Right lobe of liver (tissue), 4 donors: ENCODE data around the gene MGRN1.

Experiments
- POLR2A ChIP-seq: fragments of 450-650 bp; IDR thresholded peaks from one replicate; pipeline ENCODE4 v1.6.1; 2017; ENCODE audit warnings: antibody characterized with exemption, mild to moderate bottlenecking
- TF ChIP-seq, protein P1 (sequence below), 4 donors: fragments of 200-600 bp in 3 of 4; fragments of 450-650 bp in 1 of 4; IDR thresholded peaks; one replicate each; pipeline versions ENCODE4 v1.5.1 to v1.8.0; 2016 to 2022; ENCODE audit warnings: antibody characterized with exemption in 4 of 4, mild to moderate bottlenecking in 2 of 4
- donor health status: DM: no; HTN: no; CAD: no.
- donor health status: DM: no; HTN: no; CAD: no.
- donor health status: DM: no; HTN: yes; CAD: no.

GRCh38 chr16:4639899-4640509, 15.4 kb downstream of the MGRN1 start:
- TF ChIP-seq, protein P1, sequence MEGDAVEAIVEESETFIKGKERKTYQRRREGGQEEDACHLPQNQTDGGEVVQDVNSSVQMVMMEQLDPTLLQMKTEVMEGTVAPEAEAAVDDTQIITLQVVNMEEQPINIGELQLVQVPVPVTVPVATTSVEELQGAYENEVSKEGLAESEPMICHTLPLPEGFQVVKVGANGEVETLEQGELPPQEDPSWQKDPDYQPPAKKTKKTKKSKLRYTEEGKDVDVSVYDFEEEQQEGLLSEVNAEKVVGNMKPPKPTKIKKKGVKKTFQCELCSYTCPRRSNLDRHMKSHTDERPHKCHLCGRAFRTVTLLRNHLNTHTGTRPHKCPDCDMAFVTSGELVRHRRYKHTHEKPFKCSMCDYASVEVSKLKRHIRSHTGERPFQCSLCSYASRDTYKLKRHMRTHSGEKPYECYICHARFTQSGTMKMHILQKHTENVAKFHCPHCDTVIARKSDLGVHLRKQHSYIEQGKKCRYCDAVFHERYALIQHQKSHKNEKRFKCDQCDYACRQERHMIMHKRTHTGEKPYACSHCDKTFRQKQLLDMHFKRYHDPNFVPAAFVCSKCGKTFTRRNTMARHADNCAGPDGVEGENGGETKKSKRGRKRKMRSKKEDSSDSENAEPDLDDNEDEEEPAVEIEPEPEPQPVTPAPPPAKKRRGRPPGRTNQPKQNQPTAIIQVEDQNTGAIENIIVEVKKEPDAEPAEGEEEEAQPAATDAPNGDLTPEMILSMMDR (IDR thresholded peaks at IDR 0.05): no peak
- TF ChIP-seq POLR2A: no peak
